HG03439 (cell line): ENCODE results near the gene PTPRCAP.

Source experiments
- ATAC-seq: cut with Tn5 transposase; IDR thresholded peaks from one replicate; pipeline ENCODE4 v1.9.1; 2021; ENCODE audit warnings: mild to moderate bottlenecking, moderate library complexity; ENCODE audit not compliant: unreplicated experiment

The PTPRCAP gene

GRCh38 chr11:67441731-67442351, 4.4 kb upstream of the PTPRCAP start:
- ATAC-seq = no peak

GRCh38 chr11:67441098-67441563, 3.6 kb upstream of the PTPRCAP start:
- no peak for ATAC-seq

GRCh38 chr11:67440229-67441097, 3.0 kb upstream of the PTPRCAP start:
- no peak for ATAC-seq

GRCh38 chr11:67439321-67440228, 2.1 kb upstream of the PTPRCAP start:
- no peak for ATAC-seq

- no peak for ATAC-seq
These were observed 848 bp upstream of the PTPRCAP start for GRCh38 chr11:67438158-67438902.

GRCh38 chr11:67437809-67438157, 301 bp upstream of the PTPRCAP start:
- no peak for ATAC-seq

- peak; percentile 36 for ATAC-seq
These were observed 912 bp downstream of the PTPRCAP start for GRCh38 chr11:67436459-67437081.

- ATAC-seq = peak; percentile 5
These were observed 1.6 kb downstream of the PTPRCAP start for GRCh38 chr11:67435727-67436458.

- ATAC-seq = no peak
These were observed 2.3 kb downstream of the PTPRCAP start for GRCh38 chr11:67435031-67435726.

GRCh38 chr11:67434395-67434881, 3.0 kb downstream of the PTPRCAP start:
- ATAC-seq = no peak

GRCh38 chr11:67433536-67434394, 3.7 kb downstream of the PTPRCAP start:
- no peak for ATAC-seq

GRCh38 chr11:67432655-67433349, 4.7 kb downstream of the PTPRCAP start:
- no peak for ATAC-seq

- no peak for ATAC-seq
These were observed 5.9 kb downstream of the PTPRCAP start for GRCh38 chr11:67431346-67432249.

- ATAC-seq = no peak
These were observed 7.8 kb downstream of the PTPRCAP start for GRCh38 chr11:67429722-67430121.

- no peak for ATAC-seq
These were observed 8.3 kb downstream of the PTPRCAP start for GRCh38 chr11:67429038-67429668.
